Measurements from ENCODE around the gene MAML3.

The MAML3 gene

GRCh38 chr4:139749835-139750498 is 404.0 kb downstream of the MAML3 start:
- DNase-seq (ENCODE audit: low spot score) = no peak

DNA sequence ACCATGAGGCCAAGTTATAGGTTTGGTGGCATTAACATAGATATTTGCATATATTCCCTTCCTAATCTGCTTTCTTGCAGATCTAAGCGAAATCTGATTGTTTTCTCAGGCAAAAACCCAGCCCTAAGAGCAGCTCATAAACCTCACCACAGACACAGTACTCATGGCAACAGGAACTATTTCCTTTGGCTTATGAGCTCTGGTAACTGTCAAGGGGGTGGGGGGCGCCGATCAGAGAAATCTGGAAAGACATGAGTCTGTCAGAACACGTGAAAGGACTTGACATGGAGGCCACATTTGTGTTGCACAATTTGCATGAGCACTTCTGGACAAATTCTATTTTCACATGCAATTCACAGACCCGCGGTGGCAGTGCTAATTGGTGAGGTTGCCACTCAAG is 404.6 kb downstream of the MAML3 start:
- no peak for DNase-seq (ENCODE audit: low spot score)

DNA sequence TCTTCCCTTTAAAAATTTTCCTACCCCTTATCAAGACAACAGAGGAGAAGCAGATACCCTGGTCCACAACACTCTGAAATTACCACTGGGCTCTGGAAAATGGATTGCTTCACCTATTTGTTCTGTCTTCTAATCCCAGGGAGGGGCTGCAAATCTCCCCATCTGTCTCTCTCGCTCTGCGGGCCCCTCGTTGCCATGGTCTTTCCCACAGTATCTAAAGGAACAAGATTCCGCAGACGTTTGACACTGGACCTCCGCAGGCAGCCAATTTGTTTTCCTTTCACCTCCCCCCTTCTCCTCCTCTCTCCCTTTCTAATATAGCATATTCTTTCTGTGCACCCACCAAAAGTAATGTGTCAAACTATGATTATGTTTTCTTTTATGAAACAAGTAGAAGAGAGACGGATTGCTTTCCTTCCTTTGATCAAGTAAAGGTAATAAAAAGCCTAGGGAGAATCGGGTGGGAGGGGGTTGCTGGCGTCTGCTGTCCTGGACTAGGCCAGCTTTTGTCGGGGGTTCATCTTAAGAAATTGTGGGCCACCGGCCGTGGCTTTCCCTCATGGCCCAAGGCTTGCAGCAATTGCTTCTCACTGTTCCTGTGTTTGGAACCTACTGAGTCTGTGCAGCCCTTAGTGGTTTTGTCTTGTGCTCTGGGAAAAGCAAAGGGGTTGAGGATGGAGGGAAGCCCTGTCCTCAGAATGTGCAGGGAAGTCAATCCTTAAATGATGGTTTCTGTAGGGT is 407.4 kb downstream of the MAML3 start:
- no peak for DNase-seq (ENCODE audit: low spot score)

DNA sequence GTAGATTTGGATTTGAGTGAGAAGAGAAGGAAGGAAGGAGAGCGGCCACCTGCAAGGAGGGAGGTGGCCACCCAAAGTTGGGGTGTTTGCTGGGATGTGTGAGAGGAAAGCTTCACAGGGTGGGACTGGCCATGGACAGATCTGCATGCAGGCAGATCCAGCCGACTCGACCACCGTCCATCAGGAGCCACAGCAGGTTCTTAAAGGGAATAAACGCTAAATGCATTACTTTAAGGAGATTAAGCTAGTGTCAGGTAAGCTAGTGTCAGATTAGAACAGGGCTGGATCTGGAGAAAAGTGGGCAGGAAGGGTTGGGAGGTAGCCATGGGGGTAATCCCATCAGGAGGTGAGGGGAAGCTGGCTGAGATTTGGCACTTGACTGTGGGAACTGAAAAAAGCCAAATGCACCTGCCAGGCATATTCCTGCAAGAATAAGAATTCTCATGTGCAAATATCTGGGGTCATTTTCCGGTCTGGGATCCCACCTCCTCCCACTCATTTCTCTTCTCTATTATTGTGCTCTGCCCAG is 408.8 kb downstream of the MAML3 start:
- no peak for DNase-seq (ENCODE audit: low spot score)

- no peak for DNase-seq (ENCODE audit: low spot score)
These were observed 409.8 kb downstream of the MAML3 start for GRCh38 chr4:139744232-139744631.

DNA sequence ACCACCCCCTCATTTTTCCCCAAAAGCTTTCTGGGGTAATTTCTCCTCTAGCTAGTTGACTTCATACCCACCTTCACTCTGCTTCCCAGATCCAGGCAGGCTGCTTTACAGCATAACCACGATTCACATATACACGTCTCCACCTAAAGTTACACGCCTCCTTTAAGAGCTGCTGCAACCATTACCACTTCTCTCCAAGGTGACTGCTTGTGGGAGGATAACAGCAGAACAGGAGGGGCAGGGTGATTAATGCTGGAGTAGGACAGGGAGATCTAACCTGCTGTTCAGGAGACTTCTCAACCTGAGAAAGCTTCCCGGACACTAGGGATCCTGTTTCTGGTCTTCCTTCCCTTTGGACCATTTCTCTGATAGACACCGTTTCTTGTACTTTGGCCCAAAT is 411.0 kb downstream of the MAML3 start:
- DNase-seq (ENCODE audit: low spot score) = no peak

DNA sequence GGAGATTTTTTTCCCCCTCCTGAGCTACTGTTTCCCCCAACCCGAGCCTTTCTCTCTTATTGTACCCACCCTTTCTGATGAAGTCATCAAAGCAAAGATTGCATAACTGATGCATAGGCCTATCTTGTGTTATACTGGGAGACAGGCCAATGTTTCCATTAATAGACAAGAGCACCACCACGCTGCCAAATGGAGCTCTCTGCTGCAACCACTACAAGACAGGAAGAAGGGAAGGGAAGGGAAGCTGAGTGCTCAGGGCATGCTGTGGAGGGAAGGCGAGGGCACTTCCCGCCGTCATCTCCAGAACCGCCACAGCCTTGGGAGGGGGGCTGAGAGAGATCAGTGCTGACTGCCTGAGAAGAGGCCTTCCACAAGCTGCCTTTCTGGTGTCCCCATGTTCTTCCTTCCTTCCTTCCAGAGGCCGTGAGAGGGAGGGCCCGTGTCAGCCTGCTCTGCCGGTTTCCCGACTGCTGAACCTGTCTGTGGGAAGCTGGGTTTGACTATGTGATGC is 413.4 kb downstream of the MAML3 start:
- no peak for DNase-seq (ENCODE audit: low spot score)

DNA sequence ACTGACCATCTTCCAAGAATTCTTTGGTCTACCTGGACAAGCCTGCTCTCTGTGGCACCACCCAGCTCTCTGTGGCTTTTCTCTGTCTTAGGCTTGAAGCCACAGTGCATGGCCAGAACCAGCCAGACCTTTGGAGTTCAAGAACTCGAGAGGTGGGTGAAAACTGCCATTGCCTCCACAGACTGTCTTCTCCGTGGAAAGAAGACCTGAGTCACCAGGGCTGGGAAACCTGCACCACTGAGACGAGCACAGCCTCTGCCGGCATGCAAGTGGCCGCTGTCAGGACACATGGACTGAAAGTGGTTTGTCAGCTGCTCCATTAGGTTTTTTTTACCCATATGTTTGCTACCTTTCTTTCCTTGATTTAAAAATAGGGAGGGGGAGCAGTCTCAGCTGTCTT is 413.9 kb downstream of the MAML3 start:
- DNase-seq (ENCODE audit: low spot score) = no peak

GRCh38 chr4:139738846-139739613 is 415.0 kb downstream of the MAML3 start:
- DNase-seq (ENCODE audit: low spot score) = no peak

GRCh38 chr4:139736661-139737060 is 417.3 kb downstream of the MAML3 start:
- DNase-seq (ENCODE audit: low spot score) = no peak

DNA sequence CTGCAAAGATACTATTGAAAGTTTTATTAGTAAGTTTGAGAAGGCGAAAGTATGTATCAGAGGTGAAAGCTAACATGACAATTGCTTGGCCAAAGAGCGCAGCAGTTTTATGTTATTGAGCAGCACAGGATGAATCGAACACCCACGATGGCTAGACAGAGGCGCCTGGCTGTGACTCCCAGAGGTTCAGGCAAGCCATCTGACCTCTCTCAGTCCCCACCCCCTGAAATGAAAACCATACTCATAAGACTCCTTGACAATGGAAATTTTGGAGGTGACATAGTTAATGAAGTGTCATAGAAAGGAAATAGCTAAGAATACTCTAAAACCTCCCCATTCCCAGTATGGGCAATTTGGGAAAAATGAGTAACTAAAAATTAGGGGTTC is 417.7 kb downstream of the MAML3 start:
- no peak for DNase-seq (ENCODE audit: low spot score)

- DNase-seq (ENCODE audit: low spot score) = no peak
These were observed 418.4 kb downstream of the MAML3 start for GRCh38 chr4:139735381-139736273.

DNA sequence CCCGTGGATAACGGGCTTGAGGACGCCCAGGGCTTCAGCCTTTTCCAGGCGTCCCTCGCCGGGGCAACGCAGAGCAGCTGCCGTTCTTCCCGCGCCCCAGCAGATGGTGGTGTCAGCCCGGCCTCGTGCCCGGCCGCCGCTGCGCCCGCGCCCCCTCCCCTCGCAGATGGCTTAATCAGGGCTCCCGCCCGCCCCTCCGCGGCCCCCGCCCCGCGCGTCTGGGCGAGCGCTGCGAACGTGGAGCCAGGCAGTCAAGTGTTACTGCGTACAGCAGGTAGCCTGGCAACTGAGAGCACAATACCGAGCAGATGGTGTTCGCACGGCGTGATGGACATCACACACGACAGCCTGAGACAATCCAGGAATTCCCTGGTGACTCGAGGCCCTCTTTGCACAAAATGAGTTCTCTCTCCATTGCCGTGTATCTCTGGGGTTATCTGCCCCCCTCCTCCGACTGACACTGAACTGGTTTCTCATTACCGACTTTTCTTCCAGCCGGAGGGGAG is 419.1 kb downstream of the MAML3 start:
- no peak for DNase-seq (ENCODE audit: low spot score)

- no peak for DNase-seq (ENCODE audit: low spot score)
These were observed 419.6 kb downstream of the MAML3 start for GRCh38 chr4:139734201-139734874.

- DNase-seq (ENCODE audit: low spot score) = no peak
These were observed 420.9 kb downstream of the MAML3 start for GRCh38 chr4:139732991-139733570.

- DNase-seq (ENCODE audit: low spot score) = no peak
These were observed 425.1 kb downstream of the MAML3 start for GRCh38 chr4:139728840-139729239.

DNA sequence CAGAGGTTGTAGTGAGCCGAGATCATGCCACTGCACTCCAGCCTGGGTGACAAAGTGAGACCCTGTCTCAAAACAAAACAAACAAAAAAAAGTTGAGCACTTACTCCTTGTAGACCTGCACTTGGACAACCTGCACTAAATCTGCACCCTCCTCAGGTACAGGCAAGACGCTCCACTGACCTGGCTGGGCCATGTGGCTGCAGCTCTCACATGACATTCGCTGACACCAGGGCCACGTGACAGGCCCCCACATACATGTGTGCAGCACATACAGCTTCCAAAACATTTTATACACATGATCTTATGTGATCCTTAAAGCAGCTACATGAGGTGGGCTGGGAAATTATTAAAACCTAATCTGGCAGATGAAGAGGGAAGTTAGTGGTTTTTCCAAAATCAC is 425.8 kb downstream of the MAML3 start:
- no peak for DNase-seq (ENCODE audit: low spot score)

DNA sequence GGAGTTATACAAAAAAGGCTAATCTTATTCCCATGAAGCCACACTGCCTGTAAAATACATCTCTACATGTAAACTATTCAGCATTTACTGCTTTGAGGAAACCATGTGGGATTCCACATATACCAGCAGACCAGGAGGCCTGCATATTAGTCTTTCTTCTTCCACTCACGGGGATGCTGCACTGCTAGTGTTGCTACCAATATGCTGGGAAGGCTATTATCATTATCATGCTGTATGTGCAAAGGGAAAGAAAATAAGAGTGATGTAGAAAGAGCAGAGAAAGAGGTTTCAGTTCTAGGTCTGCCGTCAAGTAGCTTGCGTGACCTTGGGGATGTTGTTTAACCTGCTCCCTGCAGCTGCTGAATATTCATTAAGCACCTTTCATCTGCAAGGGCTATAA is 427.4 kb downstream of the MAML3 start:
- no peak for DNase-seq (ENCODE audit: low spot score)

DNA sequence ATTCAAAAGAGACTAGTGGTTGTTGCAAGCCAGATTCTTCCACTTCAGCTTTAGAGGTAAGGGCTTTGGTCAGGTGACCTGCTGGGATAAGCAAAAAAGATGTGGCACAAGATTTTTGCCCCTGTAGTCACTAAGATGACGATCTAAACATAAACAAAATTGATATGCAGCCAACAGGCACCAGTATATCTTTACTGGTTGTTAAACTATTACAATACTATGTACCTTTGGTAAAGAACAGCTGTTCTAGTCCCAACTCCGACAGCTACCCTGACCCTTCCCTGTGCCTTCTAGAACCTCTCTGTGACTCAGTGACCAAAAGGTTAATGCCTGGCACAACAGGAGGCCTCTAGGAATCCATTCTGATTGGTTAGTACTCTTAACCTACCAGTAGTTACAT is 428.7 kb downstream of the MAML3 start:
- no peak for DNase-seq (ENCODE audit: low spot score)

DNA sequence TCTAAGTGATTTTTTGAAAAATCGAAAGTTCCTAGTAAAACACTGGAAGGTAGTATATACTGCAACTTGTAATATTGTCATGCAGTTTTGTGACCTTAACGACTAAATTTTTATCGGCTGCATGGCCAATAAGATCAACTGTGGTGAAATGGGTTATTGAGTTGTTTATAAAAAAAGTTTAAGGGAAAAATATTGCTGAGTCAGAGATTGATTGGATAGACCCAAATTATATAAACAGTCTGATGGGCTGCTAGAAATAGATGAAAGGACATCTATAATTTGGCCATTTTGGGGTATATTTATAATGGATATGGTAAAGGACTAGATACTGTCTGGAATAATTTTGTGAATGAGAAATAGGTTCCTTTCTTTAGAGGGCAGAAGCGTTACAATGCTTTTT is 432.2 kb downstream of the MAML3 start:
- no peak for DNase-seq (ENCODE audit: low spot score)

Data from LoVo (cell line).